ENCODE data around the gene CCDC33.

Gene CCDC33

GRCh38 chr15:74201710-74202420 lies 34.3 kb upstream of the CCDC33 start:
- TF ChIP-seq CTCF (conservative IDR thresholded peaks at IDR 0.05; ENCODE audit: low read depth, low read length), result no peak
- H3K4me3 ChIP-seq (ENCODE audit: low read depth, low read length), result peak overlapping the region; percentile 53
- DNase-seq (ENCODE audit: low read depth), result peak; percentile 95

- peak within 1 kb of the TSS; percentile 53 for H3K4me3 ChIP-seq (ENCODE audit: low read depth, low read length)
- TF ChIP-seq CTCF (conservative IDR thresholded peaks at IDR 0.05; ENCODE audit: low read depth, low read length), result peak; percentile 39
- peak; percentile 82 for DNase-seq (ENCODE audit: low read depth)
These were observed 33.4 kb upstream of the CCDC33 start, which contains the start of gene STRA6 for GRCh38 chr15:74202452-74203401. Gene STRA6, minus strand, starts transcription at chr15:74202787. Its CDS starts 520 bp downstream, at chr15:74202267.

- TF ChIP-seq CTCF (conservative IDR thresholded peaks at IDR 0.05; ENCODE audit: low read depth, low read length), result no peak
- peak overlapping the region; percentile 53 for H3K4me3 ChIP-seq (ENCODE audit: low read depth, low read length)
- DNase-seq (ENCODE audit: low read depth), result peak; percentile 82
These were observed 32.2 kb upstream of the CCDC33 start for GRCh38 chr15:74203914-74204431.

- no peak for DNase-seq (ENCODE audit: low read depth)
These were observed 30.6 kb upstream of the CCDC33 start for GRCh38 chr15:74205582-74205947.

GRCh38 chr15:74206801-74207281 lies 29.3 kb upstream of the CCDC33 start:
- TF ChIP-seq CTCF (conservative IDR thresholded peaks at IDR 0.05; ENCODE audit: low read depth, low read length), result no peak
- H3K4me3 ChIP-seq (ENCODE audit: low read depth, low read length), result no peak overlapping the region
- peak; percentile 51 for DNase-seq (ENCODE audit: low read depth)

More at GRCh38 chr15:74205582-74205947, 30.6 kb upstream of the CCDC33 start:
- no peak overlapping the region for H3K4me3 ChIP-seq (ENCODE audit: low read depth, low read length)
- no peak for TF ChIP-seq CTCF (conservative IDR thresholded peaks at IDR 0.05; ENCODE audit: low read depth, low read length)

- no peak for DNase-seq (ENCODE audit: low read depth)
- TF ChIP-seq CTCF (conservative IDR thresholded peaks at IDR 0.05; ENCODE audit: low read depth, low read length), result no peak
- no peak overlapping the region for H3K4me3 ChIP-seq (ENCODE audit: low read depth, low read length)
These were observed 28.3 kb upstream of the CCDC33 start for GRCh38 chr15:74207652-74208440.
